ENCODE data around the gene RPL35. TPM values are rescaled to one million over a fixed set of nuclear protein-coding genes. Genes with fewer than 3 reads are reported as not detected.

Gene RPL35
- polyA plus RNA-seq (2012; rRNA removed), result 5,012 and 5,348 TPM in 2 replicates
- 4,799 and 5,551 TPM in 2 replicates for polyA plus RNA-seq (2012; cell fraction: cytosol; rRNA removed)
- polyA plus RNA-seq (2012; cell fraction: nucleus; rRNA removed), result 922 and 958 TPM in 2 replicates

GRCh38 chr9:124861342-124862229 is at the start of gene RPL35, which contains the start of gene ARPC5L:
TSS of gene RPL35 (minus strand) at chr9:124861957. CDS start at chr9:124861912, 45 bp downstream.
TSS of gene ARPC5L (plus strand) at chr9:124862130. CDS start at chr9:124869291, 7,161 bp downstream.
- Histone ChIP-seq H3K4me1 (ENCODE audit: control insufficient read depth in 1 of 2, insufficient read depth in 2 of 2, low read depth in 1 of 2, low read length in 1 of 2) (peaks cover 13 to 27% of the 10 kb centered on the region in 2 experiments; a peak in 1 of 4 replicates), H3K27me3 (ENCODE audit: insufficient read depth) (no peaks in the 10 kb centered on the region), H3K4me3 (ENCODE audit: low read depth in 2 of 2, low read length in 1 of 2) (peak within 1 kb of the TSS; percentile 83 to 98), H3K9ac (peak within 1 kb of the TSS; percentile 99), H3F3A (replicated peaks; ENCODE audit: insufficient read depth) (peaks cover 34% of the 10 kb centered on the region), H3K9me2 (no peaks in the 10 kb centered on the region), H3K9me3 (no peaks in the 10 kb centered on the region), H3K27ac (ENCODE audit: low read depth in 2 of 2, low read length in 1 of 2) (peak within 1 kb of the TSS; percentile 79 to 90), H4K20me1 (ENCODE audit: insufficient read depth) (peaks cover 50% of the 10 kb centered on the region), H3K4me2 (peak within 1 kb of the TSS; percentile 90), H3K79me2 (ENCODE audit: insufficient read depth) (peaks cover 34% of the 10 kb centered on the region), H2AFZ (ENCODE audit: low read depth) (peak within 1 kb of the TSS; percentile 76), H3K36me3 (replicated peaks in 1 of 2; ENCODE audit: control insufficient read depth in 1 of 2, insufficient read depth in 2 of 2, low read length in 1 of 2) (peaks cover 35 to 40% of the 10 kb centered on the region in 2 experiments)
- DNase-seq, result peak; percentile 100
- ChIA-PET POLR2A (interaction anchor here (0.8 to 2.0 kb wide), 10 partner anchors 9 to 515 kb away, joined by 3 to 12 read pairs (median 4); partner anchors contain the start of genes HSPA5, NR6A1 and WDR38), CTCF (interaction anchor here (5.3 to 33.6 kb wide), 2 partner anchors 9 to 86 kb away, joined by 55 to 1436 read pairs; partner anchors contain the start of genes NR6A1, OLFML2A and WDR38)
- WGBS (ENCODE audit: low lambda C conversion rate), result 1% methylated on average over 12 of the region's 92 CpGs
- TF ChIP-seq ZBTB33 (IDR thresholded peaks at IDR 0.05; ENCODE audit: borderline replicate concordance, low read depth) (no peak), RFX5 (IDR thresholded peaks at IDR 0.05; ENCODE audit: low read length) (no peak), MEF2A (IDR thresholded peaks at IDR 0.05; ENCODE audit: borderline replicate concordance, low read depth) (no peak), FOXJ3 (CRISPR knock-in tag; IDR thresholded peaks at IDR 0.05) (no peak), MXI1 (IDR thresholded peaks at IDR 0.05; ENCODE audit: low read depth, low read length) (peak; percentile 81), GATA2 (CRISPR knock-in tag; IDR thresholded peaks at IDR 0.05) (peak; percentile 5; the same call in 1 of the 2 replicates), RAD21 (IDR thresholded peaks at IDR 0.05; ENCODE audit: low read length) (no peak), NFIC (IDR thresholded peaks at IDR 0.05; ENCODE audit: borderline replicate concordance) (no peak), RXRA (IDR thresholded peaks at IDR 0.05; ENCODE audit: borderline replicate concordance, low read depth) (no peak), EZH2phosphoT487 (IDR thresholded peaks at IDR 0.05; ENCODE audit: borderline replicate concordance, low read depth) (no peak), TEAD4 (IDR thresholded peaks at IDR 0.05; ENCODE audit: borderline replicate concordance, insufficient read depth) (no peak), ELF1 (IDR thresholded peaks at IDR 0.05) (peak; percentile 73), TAF1 (IDR thresholded peaks at IDR 0.05; ENCODE audit: borderline replicate concordance, low read depth, low read length) (peak; percentile 99), NRF1 (IDR thresholded peaks at IDR 0.05; ENCODE audit: low read depth, low read length) (no peak), EP300 (IDR thresholded peaks at IDR 0.05; ENCODE audit: borderline replicate concordance in 1 of 2, low read depth in 1 of 2, low read length in 1 of 2) (no peak), USF1 (IDR thresholded peaks at IDR 0.05; ENCODE audit: borderline replicate concordance, low read depth) (peak; percentile 22; the same call in 1 of the 2 replicates), TCF12 (IDR thresholded peaks at IDR 0.05) (no peak; the same call in 1 of the 2 replicates), YY1 (IDR thresholded peaks at IDR 0.05; ENCODE audit: low read depth) (0 out of 2 replicates have a peak, but pooled peaks have one; percentile 33), FOXM1 (IDR thresholded peaks at IDR 0.05; ENCODE audit: low read depth) (no peak), PBX3 (IDR thresholded peaks at IDR 0.05) (peak; percentile 12; the same call in 1 of the 2 replicates)
- TF ChIP-seq, protein P1, sequence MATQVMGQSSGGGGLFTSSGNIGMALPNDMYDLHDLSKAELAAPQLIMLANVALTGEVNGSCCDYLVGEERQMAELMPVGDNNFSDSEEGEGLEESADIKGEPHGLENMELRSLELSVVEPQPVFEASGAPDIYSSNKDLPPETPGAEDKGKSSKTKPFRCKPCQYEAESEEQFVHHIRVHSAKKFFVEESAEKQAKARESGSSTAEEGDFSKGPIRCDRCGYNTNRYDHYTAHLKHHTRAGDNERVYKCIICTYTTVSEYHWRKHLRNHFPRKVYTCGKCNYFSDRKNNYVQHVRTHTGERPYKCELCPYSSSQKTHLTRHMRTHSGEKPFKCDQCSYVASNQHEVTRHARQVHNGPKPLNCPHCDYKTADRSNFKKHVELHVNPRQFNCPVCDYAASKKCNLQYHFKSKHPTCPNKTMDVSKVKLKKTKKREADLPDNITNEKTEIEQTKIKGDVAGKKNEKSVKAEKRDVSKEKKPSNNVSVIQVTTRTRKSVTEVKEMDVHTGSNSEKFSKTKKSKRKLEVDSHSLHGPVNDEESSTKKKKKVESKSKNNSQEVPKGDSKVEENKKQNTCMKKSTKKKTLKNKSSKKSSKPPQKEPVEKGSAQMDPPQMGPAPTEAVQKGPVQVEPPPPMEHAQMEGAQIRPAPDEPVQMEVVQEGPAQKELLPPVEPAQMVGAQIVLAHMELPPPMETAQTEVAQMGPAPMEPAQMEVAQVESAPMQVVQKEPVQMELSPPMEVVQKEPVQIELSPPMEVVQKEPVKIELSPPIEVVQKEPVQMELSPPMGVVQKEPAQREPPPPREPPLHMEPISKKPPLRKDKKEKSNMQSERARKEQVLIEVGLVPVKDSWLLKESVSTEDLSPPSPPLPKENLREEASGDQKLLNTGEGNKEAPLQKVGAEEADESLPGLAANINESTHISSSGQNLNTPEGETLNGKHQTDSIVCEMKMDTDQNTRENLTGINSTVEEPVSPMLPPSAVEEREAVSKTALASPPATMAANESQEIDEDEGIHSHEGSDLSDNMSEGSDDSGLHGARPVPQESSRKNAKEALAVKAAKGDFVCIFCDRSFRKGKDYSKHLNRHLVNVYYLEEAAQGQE (IDR thresholded peaks at IDR 0.05; ENCODE audit: low read depth, low read length), result peak; percentile 68; the same call in 1 of the 2 replicates
- TF ChIP-seq, protein P2, sequence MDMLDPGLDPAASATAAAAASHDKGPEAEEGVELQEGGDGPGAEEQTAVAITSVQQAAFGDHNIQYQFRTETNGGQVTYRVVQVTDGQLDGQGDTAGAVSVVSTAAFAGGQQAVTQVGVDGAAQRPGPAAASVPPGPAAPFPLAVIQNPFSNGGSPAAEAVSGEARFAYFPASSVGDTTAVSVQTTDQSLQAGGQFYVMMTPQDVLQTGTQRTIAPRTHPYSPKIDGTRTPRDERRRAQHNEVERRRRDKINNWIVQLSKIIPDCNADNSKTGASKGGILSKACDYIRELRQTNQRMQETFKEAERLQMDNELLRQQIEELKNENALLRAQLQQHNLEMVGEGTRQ (IDR thresholded peaks at IDR 0.05; ENCODE audit: borderline replicate concordance, low read depth, low read length), result no peak

All from SK-N-SH (cell line).